Lung (tissue), 12 donors: Measurements from ENCODE around the gene CAMK2G. TPM values are rescaled to one million over a fixed set of nuclear protein-coding genes. Genes with fewer than 3 reads are reported as not detected.
A peak's percentile ranks its signal among the peaks of the same experiment; 100 is the strongest.

Experiments used
- ATAC-seq: fragments of 200-7000 bp; cut with Tn5 transposase; one replicate; pipeline ENCODE4 v1.9.1; 2020; ENCODE audit warnings: moderate number of reproducible peaks; ENCODE audit not compliant: insufficient read depth, low FRiP score
- DNase-seq, 3 donors: peaks; one replicate each; pipeline ENCODE4 v3.0.0-alpha.2; 2013 to 2017
- H3K27ac ChIP-seq, 2 donors: one replicate each; pipeline ENCODE4 v1.5.1; 2013; ENCODE audit warnings: mild to moderate bottlenecking in 2 of 2, moderate library complexity in 2 of 2, control low read depth in 1 of 2, inconsistent platforms in 1 of 2, low read depth in 1 of 2, low read length in 1 of 2
- H3K27me3 ChIP-seq, 3 donors: one replicate each; pipeline ENCODE4 v1.5.1; 2013; ENCODE audit warnings: low read length in 2 of 3; ENCODE audit not compliant: control insufficient read depth in 3 of 3, insufficient read depth in 3 of 3
- H3K36me3 ChIP-seq, 4 donors: one replicate each; pipeline ENCODE4 v1.5.1; 2013; ENCODE audit warnings: low read length in 4 of 4, mild to moderate bottlenecking in 1 of 4, moderate library complexity in 1 of 4; ENCODE audit not compliant: control insufficient read depth in 4 of 4, insufficient read depth in 4 of 4
- H3K4me1 ChIP-seq, 5 donors: one replicate each; pipeline ENCODE4 v1.5.1; 2013; ENCODE audit warnings: low read length in 5 of 5, mild to moderate bottlenecking in 2 of 5, moderate library complexity in 1 of 5; ENCODE audit not compliant: control insufficient read depth in 5 of 5, insufficient read depth in 5 of 5
- H3K4me3 ChIP-seq: one replicate; pipeline ENCODE4 v1.5.1; 2013; ENCODE audit warnings: mild to moderate bottlenecking, control low read depth, moderate library complexity
- H3K9ac ChIP-seq, 2 donors: one replicate each; pipeline ENCODE4 v1.5.1; 2013; ENCODE audit warnings: low read length in 2 of 2, control low read depth in 1 of 2; ENCODE audit not compliant: insufficient read depth in 1 of 2
- H3K9me3 ChIP-seq, 4 donors: one replicate each; pipeline ENCODE4 v1.5.1; 2013; ENCODE audit warnings: low read length in 3 of 4, mild to moderate bottlenecking in 1 of 4, moderate library complexity in 1 of 4; ENCODE audit not compliant: control insufficient read depth in 4 of 4, insufficient read depth in 3 of 4
- WGBS, 2 donors: extraction: QIAGEN DNeasy Blood & Tissue Kit; methylation state at CpG; one replicate each; pipeline ENCODE4 v1.1.7; 2013; 5-methylcytosine and 5-hydroxymethylcytosine counted together
- polyA plus RNA-seq, 2 donors: library from polyadenylated mRNA; stranded (reverse); fragments of 200-250 nt; gene quantifications; one replicate each; pipeline ENCODE4 v1.2.1, GENCODE V29; 2013
- total RNA-seq, 2 donors: library from RNA; depleted of rRNA in 1 of 2; stranded (reverse); fragments of >200 nt in 1 of 2; gene quantifications; one replicate each; pipeline ENCODE4 v1.2.1, GENCODE V29; 2014 to 2021
- TF ChIP-seq, protein P1 (sequence below): IDR thresholded peaks from 2 replicates; pipeline ENCODE4 v1.5.1; 2012; ENCODE audit warnings: mild to moderate bottlenecking; ENCODE audit errors: control extremely low read depth, extremely low read depth
- donor health status: control.
- donor health status: control.
- donor health status: Bipolar disorder and iron deficiency.
- donor health status: healthy.
- donor health status: DM: yes; HTN: yes; CAD: no.

CAMK2G gene
- total and polyA plus RNA-seq, 4 donors, result 15.8 to 41.1 (median 29.0) TPM

DNA sequence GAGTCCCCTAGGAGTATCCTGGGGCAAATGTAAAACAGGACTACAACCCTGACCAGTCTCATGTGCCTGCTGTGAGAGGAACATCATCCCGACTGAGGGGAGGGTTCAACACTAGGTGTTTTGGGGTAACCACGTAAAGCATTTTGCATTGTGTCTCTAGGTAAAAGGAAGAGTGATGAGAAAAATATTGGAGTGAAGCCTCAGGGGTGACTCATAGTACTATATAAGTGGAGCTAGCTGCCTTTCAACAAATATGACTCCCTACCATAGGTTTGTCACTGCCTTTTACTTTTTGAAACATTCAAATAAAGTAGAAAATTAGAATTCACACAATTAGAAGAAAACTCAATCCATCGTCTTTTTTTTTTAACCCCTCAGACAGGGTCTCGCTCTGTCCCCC lies 2.6 kb upstream of the CAMK2G start:
- Histone ChIP-seq H3K4me1 (peaks cover 0 to 10% (median 7%) of the 10 kb centered on the region in 5 donors), H3K27me3 (no peaks in the 10 kb centered on the region), H3K9ac (no peak overlapping the region), H3K36me3 (no peaks in the 10 kb centered on the region), H3K27ac (no peak overlapping the region), H3K9me3 (no peaks in the 10 kb centered on the region), H3K4me3 (no peak overlapping the region)
- no peak for DNase-seq
- ATAC-seq, result no peak
- TF ChIP-seq, protein P1, sequence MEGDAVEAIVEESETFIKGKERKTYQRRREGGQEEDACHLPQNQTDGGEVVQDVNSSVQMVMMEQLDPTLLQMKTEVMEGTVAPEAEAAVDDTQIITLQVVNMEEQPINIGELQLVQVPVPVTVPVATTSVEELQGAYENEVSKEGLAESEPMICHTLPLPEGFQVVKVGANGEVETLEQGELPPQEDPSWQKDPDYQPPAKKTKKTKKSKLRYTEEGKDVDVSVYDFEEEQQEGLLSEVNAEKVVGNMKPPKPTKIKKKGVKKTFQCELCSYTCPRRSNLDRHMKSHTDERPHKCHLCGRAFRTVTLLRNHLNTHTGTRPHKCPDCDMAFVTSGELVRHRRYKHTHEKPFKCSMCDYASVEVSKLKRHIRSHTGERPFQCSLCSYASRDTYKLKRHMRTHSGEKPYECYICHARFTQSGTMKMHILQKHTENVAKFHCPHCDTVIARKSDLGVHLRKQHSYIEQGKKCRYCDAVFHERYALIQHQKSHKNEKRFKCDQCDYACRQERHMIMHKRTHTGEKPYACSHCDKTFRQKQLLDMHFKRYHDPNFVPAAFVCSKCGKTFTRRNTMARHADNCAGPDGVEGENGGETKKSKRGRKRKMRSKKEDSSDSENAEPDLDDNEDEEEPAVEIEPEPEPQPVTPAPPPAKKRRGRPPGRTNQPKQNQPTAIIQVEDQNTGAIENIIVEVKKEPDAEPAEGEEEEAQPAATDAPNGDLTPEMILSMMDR, result no peak
- WGBS, 2 donors, result 89 to 91% methylated on average over 4 of the region's 4 CpGs

DNA sequence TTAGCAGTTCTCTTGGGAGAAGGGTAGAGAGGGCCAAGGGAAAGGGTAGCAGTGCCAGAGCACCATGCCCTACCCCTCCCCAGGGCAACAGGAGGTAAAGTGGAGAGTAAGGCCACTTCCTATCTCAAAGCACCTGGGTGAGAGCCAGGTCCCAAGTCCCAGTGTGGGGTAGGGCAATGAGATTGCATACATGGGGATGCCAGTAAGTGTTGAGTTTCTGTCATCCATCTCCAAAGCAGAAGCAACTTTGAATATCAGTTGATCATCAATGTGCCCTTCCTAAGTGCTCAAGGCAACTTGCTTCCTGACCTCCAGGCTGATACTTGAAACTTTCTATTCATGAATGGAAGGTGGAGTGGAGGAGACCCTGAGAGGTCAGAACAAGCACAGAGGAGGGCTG lies 2.2 kb upstream of the CAMK2G start:
- Histone ChIP-seq H3K9ac (no peak overlapping the region), H3K27me3 (no peaks in the 10 kb centered on the region), H3K4me3 (no peak overlapping the region), H3K9me3 (no peaks in the 10 kb centered on the region), H3K4me1 (peaks cover 0 to 12% (median 7%) of the 10 kb centered on the region in 5 donors), H3K27ac (peak overlapping the region in 1 of 2 donors; percentile 50), H3K36me3 (no peaks in the 10 kb centered on the region)
- ATAC-seq (no peak), DNase-seq (no peak)
- TF ChIP-seq, protein P1, result no peak

DNA sequence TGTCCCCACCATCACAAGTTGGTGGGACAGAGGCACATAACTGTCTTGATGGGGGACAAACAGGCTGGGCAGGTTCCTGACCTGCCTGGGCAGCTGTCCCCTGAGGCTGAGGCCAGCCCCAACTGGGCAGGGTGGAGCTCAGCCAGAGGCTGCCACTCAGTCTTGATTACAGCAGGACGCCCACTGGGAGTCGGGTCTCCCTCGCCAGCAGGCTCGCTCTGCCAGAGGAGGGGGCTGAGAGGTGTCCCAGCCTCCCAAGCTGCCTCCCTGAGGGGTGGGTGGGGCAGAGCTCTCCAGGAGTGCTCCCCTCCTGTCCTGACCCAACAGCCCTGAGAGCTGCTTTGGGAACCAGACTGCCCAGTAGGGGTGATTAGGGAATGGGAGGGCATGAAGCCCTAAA lies 1.8 kb upstream of the CAMK2G start:
- no peak for DNase-seq

More for the DNA sequence above, 1.8 kb upstream of the CAMK2G start:
- no peaks in the 10 kb centered on the region for H3K9me3 ChIP-seq
- WGBS, 2 donors, result 69 to 90% methylated on average over 4 of the region's 4 CpGs
- no peak overlapping the region for H3K4me3 ChIP-seq
- peak overlapping the region in 1 of 2 donors; percentile 50 for H3K27ac ChIP-seq
- H3K9ac ChIP-seq, result no peak overlapping the region
- TF ChIP-seq, protein P1, result no peak
- no peak for ATAC-seq
- peaks cover 0 to 1% (median 0%) of the 10 kb centered on the region in 4 donors for H3K36me3 ChIP-seq
- H3K27me3 ChIP-seq, result no peaks in the 10 kb centered on the region
- peaks cover 0 to 12% (median 7%) of the 10 kb centered on the region in 5 donors for H3K4me1 ChIP-seq
